Endodermal cell (in vitro differentiated cells): ENCODE data around the gene ZSCAN9. TPM values are rescaled to one million over a fixed set of nuclear protein-coding genes. Genes with fewer than 3 reads are reported as not detected.

Experiments used
- DNase-seq: peaks from one replicate; pipeline ENCODE4 v3.0.0-alpha.2; 2017
- H3K27ac ChIP-seq: 2 replicates; pipeline ENCODE4 v1.5.1; 2013; ENCODE audit warnings: mild to moderate bottlenecking, low read depth, low read length, moderate library complexity
- H3K27me3 ChIP-seq: 2 replicates; pipeline ENCODE4 v1.6.1; 2013; ENCODE audit warnings: mild to moderate bottlenecking, low read length, moderate library complexity; ENCODE audit not compliant: insufficient read depth, control insufficient read depth, poor library complexity, severe bottlenecking
- H3K36me3 ChIP-seq: 2 replicates; pipeline ENCODE4 v1.7.0; 2013; ENCODE audit warnings: mild to moderate bottlenecking, low read length, moderate library complexity; ENCODE audit not compliant: control insufficient read depth, insufficient read depth
- H3K4me1 ChIP-seq: one replicate; pipeline ENCODE4 v1.7.0; 2013; ENCODE audit warnings: low read length; ENCODE audit not compliant: control insufficient read depth, insufficient read depth
- H3K4me3 ChIP-seq: 2 replicates; pipeline ENCODE4 v1.5.1; 2013; ENCODE audit warnings: mild to moderate bottlenecking, low read length, moderate library complexity
- H3K9ac ChIP-seq: 2 replicates; pipeline ENCODE4 v1.6.1; 2013; ENCODE audit warnings: mild to moderate bottlenecking, low read length, moderate library complexity; ENCODE audit not compliant: poor library complexity, severe bottlenecking; ENCODE audit errors: extremely low read depth
- H3K9me3 ChIP-seq: 2 replicates; pipeline ENCODE4 v1.6.1; 2013; ENCODE audit warnings: mild to moderate bottlenecking, low read length, moderate library complexity; ENCODE audit not compliant: control insufficient read depth
- H3K27ac Mint-ChIP-seq: 2 replicates; pipeline ENCODE4 v1.8.0; 2020; ENCODE audit warnings: mixed read lengths
- H3K27me3 Mint-ChIP-seq: 2 replicates; pipeline ENCODE4 v1.8.0; 2021; ENCODE audit warnings: mild to moderate bottlenecking, mixed read lengths; ENCODE audit not compliant: insufficient read depth
- H3K36me3 Mint-ChIP-seq: 2 replicates; pipeline ENCODE4 v1.8.0; 2020; ENCODE audit warnings: low read depth, mixed read lengths
- H3K4me1 Mint-ChIP-seq: 2 replicates; pipeline ENCODE4 v1.8.0; 2020; ENCODE audit warnings: mixed read lengths
- H3K4me3 Mint-ChIP-seq: 2 replicates; pipeline ENCODE4 v1.8.0; 2020; ENCODE audit warnings: mild to moderate bottlenecking, moderate library complexity, mixed read lengths
- H3K9me3 Mint-ChIP-seq: 2 replicates; pipeline ENCODE4 v1.8.0; 2020; ENCODE audit warnings: mild to moderate bottlenecking, mixed read lengths
- WGBS, 2 experiments: methylation state at CpG; one replicate each; pipeline versions ENCODE4 v1.1.5 to v1.1.7; 2013; ENCODE audit warnings: missing lambda C conversion rate in 2 of 2, mixed read lengths in 1 of 2; ENCODE audit not compliant: insufficient coverage in 1 of 2, insufficient read length in 1 of 2; 5-methylcytosine and 5-hydroxymethylcytosine counted together
- total RNA-seq, 2 donors: library from RNA; stranded (reverse); fragmentation: NEBNext Ultra II Directional in 1 of 2; extraction: Animal tissue kit (Norgen Biotek cat#: 25700) in 1 of 2; gene quantifications; 2 replicates in 1 of 2; 3 replicates in 1 of 2; pipeline ENCODE4 v1.2.1, GENCODE V29; 2021
- TF ChIP-seq, protein P1 (sequence below): fragments of 200-600 bp; sonication (generic); conservative IDR thresholded peaks from 2 replicates; pipeline ENCODE4 v1.5.0; 2021; ENCODE audit warnings: antibody characterized with exemption, mild to moderate bottlenecking

Gene ZSCAN9
- total RNA-seq, 2 donors from 2014 or later, result 23.1 to 32.1 TPM

GRCh38 chr6:28282926-28283325, 57.9 kb downstream of the ZSCAN9 start:
- Mint-ChIP-seq H3K27me3 (peaks cover 2% of the 10 kb centered on the region), H3K27ac (no peak overlapping the region), H3K4me3 (peak overlapping the region; percentile 86), H3K4me1 (peaks cover 12% of the 10 kb centered on the region), H3K36me3 (peaks cover 39% of the 10 kb centered on the region), H3K9me3 (no peaks in the 10 kb centered on the region)
- WGBS, 2 experiments, result 94 to 95% methylated on average over 2 of the region's 2 CpGs
- Histone ChIP-seq H3K36me3 (peaks cover 38% of the 10 kb centered on the region), H3K4me3 (peak overlapping the region; percentile 99), H3K27me3 (peaks cover 9% of the 10 kb centered on the region), H3K9ac (no peak overlapping the region), H3K9me3 (no peaks in the 10 kb centered on the region), H3K27ac (no peak overlapping the region), H3K4me1 (no peaks in the 10 kb centered on the region)
- no peak for DNase-seq
- TF ChIP-seq, protein P1, sequence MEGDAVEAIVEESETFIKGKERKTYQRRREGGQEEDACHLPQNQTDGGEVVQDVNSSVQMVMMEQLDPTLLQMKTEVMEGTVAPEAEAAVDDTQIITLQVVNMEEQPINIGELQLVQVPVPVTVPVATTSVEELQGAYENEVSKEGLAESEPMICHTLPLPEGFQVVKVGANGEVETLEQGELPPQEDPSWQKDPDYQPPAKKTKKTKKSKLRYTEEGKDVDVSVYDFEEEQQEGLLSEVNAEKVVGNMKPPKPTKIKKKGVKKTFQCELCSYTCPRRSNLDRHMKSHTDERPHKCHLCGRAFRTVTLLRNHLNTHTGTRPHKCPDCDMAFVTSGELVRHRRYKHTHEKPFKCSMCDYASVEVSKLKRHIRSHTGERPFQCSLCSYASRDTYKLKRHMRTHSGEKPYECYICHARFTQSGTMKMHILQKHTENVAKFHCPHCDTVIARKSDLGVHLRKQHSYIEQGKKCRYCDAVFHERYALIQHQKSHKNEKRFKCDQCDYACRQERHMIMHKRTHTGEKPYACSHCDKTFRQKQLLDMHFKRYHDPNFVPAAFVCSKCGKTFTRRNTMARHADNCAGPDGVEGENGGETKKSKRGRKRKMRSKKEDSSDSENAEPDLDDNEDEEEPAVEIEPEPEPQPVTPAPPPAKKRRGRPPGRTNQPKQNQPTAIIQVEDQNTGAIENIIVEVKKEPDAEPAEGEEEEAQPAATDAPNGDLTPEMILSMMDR, result no peak

Other genes with a start within 250 kb of the ZSCAN9 start
- gene ZNF165, start 144.7 kb upstream of the ZSCAN9 start, total RNA-seq, result 1 to 10 TPM; 5.7 to 7.1 TPM
- 1 to 10 TPM; 6.0 to 7.4 TPM for gene ZSCAN16, start 100.7 kb upstream of the ZSCAN9 start, total RNA-seq
- gene ZKSCAN8, start 83.4 kb upstream of the ZSCAN9 start, total RNA-seq, result 10 to 100 TPM; 29.0 to 41.6 TPM
- 1 to 10 TPM; 7.3 to 8.2 TPM for gene ZKSCAN4, start 27.0 kb downstream of the ZSCAN9 start, total RNA-seq
- under 1 TPM in 1 of 2 donors, not detected in 1; 0.42 TPM for gene NKAPL, start 34.0 kb downstream of the ZSCAN9 start, total RNA-seq
- gene ZSCAN26, start 41.9 kb downstream of the ZSCAN9 start, total RNA-seq, result 10 to 100 TPM; 10.9 to 18.9 TPM
- gene PGBD1, start 56.3 kb downstream of the ZSCAN9 start, total RNA-seq, result 10 to 100 TPM in 1 of 2 donors, 1 to 10 TPM in 1; 8.7 to 10.8 TPM
- 1 to 10 TPM; 1.7 to 4.7 TPM for gene ZSCAN31, start 110.9 kb downstream of the ZSCAN9 start, total RNA-seq
- gene ZKSCAN3, start 124.7 kb downstream of the ZSCAN9 start, total RNA-seq, result 10 to 100 TPM; 10.1 to 11.4 TPM
- 10 to 100 TPM; 10.5 to 12.8 TPM for gene ZSCAN12, start 174.5 kb downstream of the ZSCAN9 start, total RNA-seq
- gene ZSCAN23, start 218.2 kb downstream of the ZSCAN9 start, total RNA-seq, result 1 to 10 TPM; 4.1 to 7.1 TPM